Measurements from ENCODE around the gene KRTAP4-5. TPM values are rescaled to one million over a fixed set of nuclear protein-coding genes. Genes with fewer than 3 reads are reported as not detected.

Gene KRTAP4-5
- not detected in 2 replicates for total RNA-seq

DNA sequence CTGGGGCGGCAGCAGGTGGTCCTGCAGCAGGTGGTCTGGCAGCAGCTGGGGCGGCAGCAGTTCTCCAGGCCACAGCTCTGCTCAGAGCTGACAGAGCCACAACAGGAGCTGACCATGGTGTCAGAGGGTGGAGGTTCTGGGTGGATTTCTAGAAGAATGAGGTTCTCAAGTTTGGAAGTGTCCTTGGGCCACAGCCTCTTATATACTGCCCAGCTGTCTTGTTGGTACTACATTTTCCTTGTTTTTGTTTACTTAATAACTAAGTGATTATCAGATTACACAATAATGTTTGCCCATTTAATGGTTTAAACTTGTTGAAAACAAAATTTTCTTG lies at the start of gene KRTAP4-5:
TSS of gene KRTAP4-5 (minus strand) at position 174 of the 334 bp plus-strand sequence. CDS start at position 116, 58 bp downstream.

DNA sequence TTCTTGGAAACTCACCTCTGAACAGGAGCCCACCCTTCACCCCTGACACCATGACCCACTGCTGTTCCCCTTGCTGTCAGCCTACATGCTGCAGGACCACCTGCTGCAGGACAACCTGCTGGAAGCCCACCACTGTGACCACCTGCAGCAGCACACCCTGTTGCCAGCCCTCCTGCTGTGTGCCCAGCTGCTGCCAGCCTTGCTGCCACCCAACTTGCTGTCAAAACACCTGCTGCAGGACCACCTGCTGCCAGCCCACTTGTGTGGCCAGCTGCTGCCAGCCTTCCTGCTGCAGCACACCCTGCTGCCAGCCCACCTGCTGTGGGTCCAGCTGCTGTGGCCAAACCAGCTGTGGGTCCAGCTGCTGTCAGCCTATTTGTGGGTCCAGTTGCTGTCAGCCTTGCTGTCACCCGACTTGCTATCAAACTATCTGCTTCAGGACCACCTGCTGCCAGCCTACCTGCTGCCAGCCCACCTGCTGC lies 40.3 kb upstream of the KRTAP4-5 start, which contains the start of gene KRTAP9-1:
TSS of gene KRTAP9-1 (plus strand) at position 51 of the 482 bp plus-strand sequence. CDS start at position 51, 0 bp downstream.

DNA sequence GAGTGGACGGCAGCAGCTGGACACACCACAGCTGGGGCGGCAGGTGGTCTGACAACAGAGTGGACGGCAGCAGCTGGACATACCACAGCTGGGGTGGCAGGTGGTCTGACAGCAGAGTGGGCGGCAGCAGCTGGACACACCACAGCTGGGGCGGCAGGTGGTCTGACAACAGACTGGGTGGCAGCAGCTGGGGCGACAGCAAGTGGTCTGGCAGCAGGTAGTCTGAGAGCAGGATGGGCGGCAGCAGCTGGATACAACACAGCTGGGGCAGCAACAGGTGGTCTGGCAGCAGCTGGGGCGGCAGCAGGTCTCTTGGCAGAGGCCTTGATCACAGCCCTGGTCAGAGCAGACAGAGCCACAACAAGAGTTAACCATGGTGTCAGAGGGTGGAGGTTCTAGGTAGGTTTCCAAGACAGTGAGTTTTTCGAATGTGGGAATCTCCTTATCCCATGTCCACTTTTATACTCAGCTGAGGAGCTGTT lies 34.9 kb upstream of the KRTAP4-5 start, which contains the start of gene KRTAP4-1:
TSS of gene KRTAP4-1 (minus strand) at position 432 of the 482 bp plus-strand sequence. CDS start at position 375, 57 bp downstream.

DNA sequence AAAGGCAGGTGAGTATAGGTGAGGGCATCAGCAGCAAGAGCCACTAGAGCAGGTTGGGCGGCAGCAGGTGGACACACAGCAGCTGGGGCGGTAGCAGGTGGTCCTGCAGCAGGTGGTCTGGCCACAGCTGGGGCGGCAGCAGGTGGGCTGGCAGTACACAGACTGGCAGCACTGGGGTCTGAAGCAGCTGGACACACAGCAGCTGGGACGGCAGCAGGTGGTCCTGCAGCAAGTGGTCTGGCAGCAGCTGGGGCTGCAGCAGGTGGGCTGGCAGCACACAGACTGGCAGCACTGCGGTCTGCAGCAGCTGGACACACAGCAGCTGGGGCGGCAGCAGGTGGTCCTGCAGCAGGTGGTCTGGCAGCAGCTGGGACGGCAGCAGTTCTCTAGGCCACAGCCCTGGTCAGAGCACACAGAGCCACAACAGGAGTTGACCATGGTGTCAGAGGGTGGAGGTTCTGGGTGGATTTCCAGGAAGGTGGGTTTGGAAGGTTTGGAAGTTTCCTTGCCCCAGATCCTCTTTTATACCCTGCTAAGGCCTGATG lies 28.2 kb upstream of the KRTAP4-5 start, which contains the start of gene KRTAP4-2:
TSS of gene KRTAP4-2 (minus strand) at position 495 of the 545 bp plus-strand sequence. CDS start at position 438, 57 bp downstream.

DNA sequence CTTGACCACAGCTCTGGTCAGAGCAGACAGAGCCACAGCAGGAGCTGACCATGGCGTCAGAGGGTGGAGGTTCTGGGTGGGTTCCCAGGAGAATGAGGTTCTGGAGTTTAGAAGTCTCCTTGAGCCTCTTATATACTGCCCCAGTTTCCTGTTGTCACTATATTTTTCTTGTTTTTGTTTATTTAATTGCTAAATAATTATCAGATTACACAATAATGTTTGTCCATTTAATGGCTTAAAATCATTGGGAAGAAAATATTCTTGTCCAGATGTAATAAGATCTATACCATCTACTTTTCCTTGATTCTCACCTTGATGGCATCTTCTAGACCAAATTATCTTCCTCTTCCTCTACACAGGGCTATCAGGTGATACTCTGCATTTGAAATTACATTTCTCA lies 18.5 kb upstream of the KRTAP4-5 start, which contains the start of gene KRTAP4-3:
TSS of gene KRTAP4-3 (minus strand) at position 101 of the 400 bp plus-strand sequence. CDS start at position 52, 49 bp downstream.

DNA sequence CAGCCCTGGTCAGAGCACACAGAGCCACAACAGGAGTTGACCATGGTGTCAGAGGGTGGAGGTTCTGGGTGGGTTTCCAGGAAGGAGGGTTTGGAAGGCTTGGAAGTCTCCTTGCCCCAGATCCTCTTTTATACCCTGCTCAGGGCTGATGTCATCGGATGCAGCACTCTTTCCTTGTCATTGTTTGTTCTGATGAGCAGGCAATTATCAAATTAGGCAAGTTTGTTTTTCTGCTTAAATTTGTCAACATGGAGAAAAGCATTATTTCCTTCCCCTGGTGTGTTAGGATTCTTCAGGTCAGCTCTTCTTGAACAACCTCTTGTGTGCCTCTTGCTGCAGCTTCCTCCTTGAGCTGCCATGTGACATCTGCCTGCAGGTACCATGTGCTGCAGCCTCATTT lies 11.0 kb upstream of the KRTAP4-5 start, which contains the start of gene KRTAP4-4:
TSS of gene KRTAP4-4 (minus strand) at position 101 of the 400 bp plus-strand sequence. CDS start at position 44, 57 bp downstream.

DNA sequence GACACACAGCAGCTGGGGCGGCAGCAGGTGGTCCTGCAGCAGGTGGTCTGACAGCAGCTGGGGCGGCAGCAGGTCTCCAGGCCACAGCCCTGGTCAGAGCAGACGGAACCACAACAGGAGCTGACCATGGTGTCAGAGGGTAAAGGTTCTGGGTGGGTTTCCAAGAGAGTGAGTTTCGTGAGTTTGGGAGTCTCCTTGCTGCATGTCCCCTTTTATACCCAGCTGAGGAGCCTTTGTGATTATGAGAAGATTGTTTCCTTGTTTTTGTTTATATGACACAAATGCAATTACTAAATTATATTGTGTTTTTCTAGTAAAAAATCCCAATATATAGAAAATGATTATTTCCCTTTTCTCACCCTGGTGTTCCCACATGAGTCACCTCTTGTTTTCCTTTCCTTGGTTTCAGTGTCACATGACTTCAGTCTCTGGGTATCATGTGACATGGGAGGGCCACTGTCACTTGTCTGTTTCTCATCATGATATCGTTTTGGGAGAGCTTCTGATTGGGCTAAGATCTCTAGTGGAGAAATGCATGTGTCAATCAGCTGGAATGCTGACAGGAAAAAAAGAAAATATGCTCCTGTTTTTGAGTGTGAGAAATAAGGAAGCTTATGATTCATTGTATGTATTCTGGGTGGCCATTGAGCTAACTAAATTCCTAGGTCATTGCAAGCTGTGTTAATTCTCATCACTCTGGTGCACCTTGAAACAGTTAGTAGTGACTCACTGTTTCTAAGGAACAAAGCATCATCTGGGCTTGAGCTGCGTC lies 9.1 kb downstream of the KRTAP4-5 start, which contains the start of gene KRTAP4-6:
TSS of gene KRTAP4-6 (minus strand) at position 185 of the 772 bp plus-strand sequence. CDS start at position 128, 57 bp downstream.

DNA sequence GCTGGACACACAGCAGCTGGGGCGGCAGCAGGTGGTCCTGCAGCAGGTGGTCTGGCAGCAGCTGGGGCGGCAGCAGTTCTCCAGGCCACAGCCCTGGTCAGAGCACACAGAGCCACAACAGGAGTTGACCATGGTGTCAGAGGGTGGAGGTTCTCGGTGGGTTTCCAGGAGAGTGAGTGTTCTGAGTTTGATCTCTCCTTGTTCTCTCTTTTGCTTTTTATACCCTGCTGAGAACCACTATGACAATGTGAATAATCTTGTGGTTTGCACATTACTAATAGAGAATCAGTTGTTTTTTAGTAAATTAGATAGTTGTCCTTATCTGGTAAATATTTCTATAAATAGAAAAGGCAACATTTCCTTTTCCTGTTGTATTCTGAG lies 25.6 kb downstream of the KRTAP4-5 start, which contains the start of gene KRTAP4-12:
TSS of gene KRTAP4-12 (minus strand) at position 192 of the 381 bp plus-strand sequence. CDS start at position 132, 60 bp downstream.

DNA sequence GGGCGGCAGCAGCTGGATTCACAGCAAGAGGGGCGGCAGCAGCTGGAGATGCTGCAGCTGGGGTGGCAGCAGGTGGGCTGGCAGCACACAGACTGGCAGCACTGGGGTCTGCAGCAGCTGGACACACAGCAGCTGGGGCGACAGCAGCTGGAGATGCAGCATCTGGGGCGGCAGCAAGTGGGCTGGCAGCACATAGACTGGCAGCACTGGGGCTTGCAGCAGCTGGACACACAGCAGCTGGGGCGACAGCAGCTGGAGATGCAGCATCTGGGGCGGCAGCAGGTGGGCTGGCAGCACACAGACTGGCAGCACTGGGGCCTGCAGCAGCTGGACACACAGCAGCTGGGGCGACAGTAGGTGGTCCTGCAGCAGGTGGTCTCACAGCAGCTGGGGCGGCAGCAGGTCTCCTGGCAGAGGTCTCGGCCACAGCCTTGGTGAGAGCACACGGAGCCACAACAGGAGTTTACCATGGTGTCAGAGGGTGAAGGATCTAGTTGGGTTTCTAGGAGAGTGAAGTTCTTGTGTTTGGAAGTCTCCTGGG lies 31.7 kb downstream of the KRTAP4-5 start, which contains the start of gene KRTAP4-11:
TSS of gene KRTAP4-11 (minus strand) at position 528 of the 541 bp plus-strand sequence. CDS start at position 470, 58 bp downstream.

DNA sequence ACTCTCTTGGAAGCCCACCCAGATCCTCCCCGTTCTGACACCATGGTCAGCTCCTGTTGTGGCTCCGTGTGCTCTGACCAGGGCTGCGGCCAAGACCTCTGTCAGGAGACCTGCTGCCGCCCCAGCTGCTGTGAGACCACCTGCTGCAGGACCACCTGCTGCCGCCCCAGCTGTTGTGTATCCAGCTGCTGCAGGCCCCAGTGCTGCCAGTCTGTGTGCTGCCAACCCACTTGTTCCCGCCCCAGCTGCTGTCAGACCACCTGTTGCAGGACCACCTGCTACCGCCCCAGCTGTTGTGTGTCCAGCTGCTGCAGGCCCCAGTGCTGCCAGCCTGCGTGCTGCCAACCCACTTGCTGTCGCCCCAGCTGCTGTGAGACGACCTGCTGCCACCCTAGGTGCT lies 44.3 kb downstream of the KRTAP4-5 start, which contains the start of gene KRTAP4-9:
TSS of gene KRTAP4-9 (plus strand) at position 43 of the 400 bp plus-strand sequence. CDS start at position 43, 0 bp downstream.

DNA sequence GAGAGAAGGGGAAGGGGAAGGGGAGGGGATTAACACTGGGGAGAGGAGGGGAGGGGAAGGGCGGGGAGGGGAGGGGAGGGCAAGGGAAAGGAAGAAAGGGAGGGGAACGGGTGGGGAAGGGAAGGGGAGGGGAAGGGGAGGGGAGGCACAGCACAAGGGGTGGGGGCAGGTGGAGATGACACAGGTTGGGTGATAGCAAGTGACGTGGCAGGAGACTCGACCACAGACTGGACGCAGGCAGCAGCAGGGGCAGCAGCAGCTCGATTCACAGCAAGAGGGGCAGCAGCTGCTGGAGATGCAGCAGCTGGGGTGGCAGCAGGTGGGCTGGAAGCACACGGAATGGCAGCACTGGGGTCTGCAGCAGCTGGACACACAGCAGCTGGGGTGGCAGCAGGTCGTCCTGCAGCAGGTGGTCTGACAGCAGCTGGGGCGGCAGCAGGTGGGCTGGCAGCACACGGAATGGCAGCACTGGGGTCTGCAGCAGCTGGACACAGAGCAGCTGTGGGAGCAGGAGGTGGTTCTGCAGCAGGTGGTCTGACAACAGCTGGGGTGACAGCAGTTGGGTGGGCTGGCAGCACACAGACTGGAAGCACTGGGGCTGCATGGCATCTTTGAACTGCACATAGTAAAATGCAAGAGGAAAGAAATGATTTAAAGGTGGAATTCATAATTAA lies 47.9 kb downstream of the KRTAP4-5 start, which contains the start of gene KRTAP4-16:
TSS of gene KRTAP4-16 (minus strand) at position 624 of the 674 bp plus-strand sequence. CDS start at position 624, 0 bp downstream.

Other genes with a start within 250 kb of the KRTAP4-5 start
- gene KRT23, start 212.2 kb downstream of the KRTAP4-5 start, total RNA-seq: not detected in 2 replicates
- gene KRT39, start 182.9 kb downstream of the KRTAP4-5 start, total RNA-seq: not detected in 2 replicates
- gene KRT40, start 165.5 kb downstream of the KRTAP4-5 start, total RNA-seq: not detected in 2 replicates
- not detected in 2 replicates for gene KRTAP3-3, start 155.7 kb downstream of the KRTAP4-5 start, total RNA-seq
- not detected in 2 replicates for gene KRTAP3-2, start 149.9 kb downstream of the KRTAP4-5 start, total RNA-seq
- gene KRTAP3-1, start 140.7 kb downstream of the KRTAP4-5 start, total RNA-seq: not detected in 2 replicates
- gene KRTAP1-5, start 122.6 kb downstream of the KRTAP4-5 start, total RNA-seq: not detected in 2 replicates
- gene KRTAP1-4, start 119.6 kb downstream of the KRTAP4-5 start, total RNA-seq: not detected in 2 replicates
- gene KRTAP1-3, start 115.0 kb downstream of the KRTAP4-5 start, total RNA-seq: not detected in 2 replicates
- not detected in 2 replicates for gene KRTAP1-1, start 108.4 kb downstream of the KRTAP4-5 start, total RNA-seq
- gene KRTAP2-1, start 102.5 kb downstream of the KRTAP4-5 start, total RNA-seq: not detected in 2 replicates
- gene KRTAP2-2, start 94.6 kb downstream of the KRTAP4-5 start, total RNA-seq: not detected in 2 replicates
- gene KRTAP2-3, start 89.7 kb downstream of the KRTAP4-5 start, total RNA-seq: not detected in 2 replicates
- not detected in 2 replicates for gene KRTAP2-4, start 83.9 kb downstream of the KRTAP4-5 start, total RNA-seq
- gene KRTAP4-7, start 65.7 kb downstream of the KRTAP4-5 start, total RNA-seq: not detected in 2 replicates
- not detected in 2 replicates for gene KRTAP4-8, start 51.7 kb downstream of the KRTAP4-5 start, total RNA-seq
- gene KRTAP4-16, start 47.6 kb downstream of the KRTAP4-5 start, total RNA-seq: not detected in 2 replicates
- not detected in 2 replicates for gene KRTAP4-9, start 44.4 kb downstream of the KRTAP4-5 start, total RNA-seq
- gene KRTAP4-11, start 31.5 kb downstream of the KRTAP4-5 start, total RNA-seq: not detected in 2 replicates
- gene KRTAP4-12, start 25.6 kb downstream of the KRTAP4-5 start, total RNA-seq: not detected in 2 replicates
- not detected in 2 replicates for gene KRTAP4-6, start 9.3 kb downstream of the KRTAP4-5 start, total RNA-seq
- gene KRTAP4-4, start 10.9 kb upstream of the KRTAP4-5 start, total RNA-seq: not detected in 2 replicates
- gene KRTAP4-3, start 18.4 kb upstream of the KRTAP4-5 start, total RNA-seq: not detected in 2 replicates
- not detected in 2 replicates for gene KRTAP4-2, start 28.4 kb upstream of the KRTAP4-5 start, total RNA-seq
- not detected in 2 replicates for gene KRTAP4-1, start 35.1 kb upstream of the KRTAP4-5 start, total RNA-seq
- gene KRTAP9-1, start 40.1 kb upstream of the KRTAP4-5 start, total RNA-seq: not detected in 2 replicates
- not detected in 2 replicates for gene KRTAP9-2, start 76.8 kb upstream of the KRTAP4-5 start, total RNA-seq
- not detected in 2 replicates for gene KRTAP9-3, start 82.6 kb upstream of the KRTAP4-5 start, total RNA-seq
- not detected in 2 replicates for gene KRTAP9-8, start 88.2 kb upstream of the KRTAP4-5 start, total RNA-seq
- gene KRTAP9-4, start 99.9 kb upstream of the KRTAP4-5 start, total RNA-seq: not detected in 2 replicates
- gene KRTAP9-9, start 105.6 kb upstream of the KRTAP4-5 start, total RNA-seq: not detected in 2 replicates
- not detected in 2 replicates for gene KRTAP9-6, start 115.6 kb upstream of the KRTAP4-5 start, total RNA-seq
- not detected in 2 replicates for gene KRTAP9-7, start 125.9 kb upstream of the KRTAP4-5 start, total RNA-seq
- not detected in 2 replicates for gene KRTAP29-1, start 153.0 kb upstream of the KRTAP4-5 start, total RNA-seq
- not detected in 2 replicates for gene KRTAP16-1, start 159.5 kb upstream of the KRTAP4-5 start, total RNA-seq
- not detected in 2 replicates for gene KRTAP17-1, start 165.9 kb upstream of the KRTAP4-5 start, total RNA-seq
- gene KRT33A, start 201.0 kb upstream of the KRTAP4-5 start, total RNA-seq: not detected in 2 replicates
- not detected in 2 replicates for gene KRT33B, start 220.0 kb upstream of the KRTAP4-5 start, total RNA-seq
- gene KRT34, start 232.5 kb upstream of the KRTAP4-5 start, total RNA-seq: not detected in 2 replicates
- not detected in 2 replicates for gene KRT31, start 247.8 kb upstream of the KRTAP4-5 start, total RNA-seq